A673 (cell line): ENCODE data around the gene COL28A1.

Experiments used
- CTCF ChIP-seq: fragments of 300-800, 200-600 bp; sonication (generic); conservative IDR thresholded peaks from 2 replicates; pipeline ENCODE4 v1.5.1; 2017; ENCODE audit warnings: low read depth, mild to moderate bottlenecking, antibody characterized with exemption, low read length, moderate library complexity, mixed read lengths
- EZH2 ChIP-seq: fragments of 200-600 bp; sonication (generic); IDR thresholded peaks from 2 replicates; pipeline ENCODE4 v1.6.1; 2017; ENCODE audit warnings: borderline replicate concordance, low read depth, mild to moderate bottlenecking, mixed read lengths, antibody characterized with exemption, low read length; ENCODE audit not compliant: poor library complexity, severe bottlenecking

- no peak for TF ChIP-seq CTCF
- no peak for TF ChIP-seq EZH2
Observed at GRCh38 chr7:7452652-7453051, 83.0 kb downstream of the COL28A1 start.
